ENCODE data around the gene SDK2. TPM values are rescaled to one million over a fixed set of nuclear protein-coding genes. Genes with fewer than 3 reads are reported as not detected.

Gene SDK2
- total RNA-seq, 1 donor from 2014 or later = 11.2 TPM

DNA sequence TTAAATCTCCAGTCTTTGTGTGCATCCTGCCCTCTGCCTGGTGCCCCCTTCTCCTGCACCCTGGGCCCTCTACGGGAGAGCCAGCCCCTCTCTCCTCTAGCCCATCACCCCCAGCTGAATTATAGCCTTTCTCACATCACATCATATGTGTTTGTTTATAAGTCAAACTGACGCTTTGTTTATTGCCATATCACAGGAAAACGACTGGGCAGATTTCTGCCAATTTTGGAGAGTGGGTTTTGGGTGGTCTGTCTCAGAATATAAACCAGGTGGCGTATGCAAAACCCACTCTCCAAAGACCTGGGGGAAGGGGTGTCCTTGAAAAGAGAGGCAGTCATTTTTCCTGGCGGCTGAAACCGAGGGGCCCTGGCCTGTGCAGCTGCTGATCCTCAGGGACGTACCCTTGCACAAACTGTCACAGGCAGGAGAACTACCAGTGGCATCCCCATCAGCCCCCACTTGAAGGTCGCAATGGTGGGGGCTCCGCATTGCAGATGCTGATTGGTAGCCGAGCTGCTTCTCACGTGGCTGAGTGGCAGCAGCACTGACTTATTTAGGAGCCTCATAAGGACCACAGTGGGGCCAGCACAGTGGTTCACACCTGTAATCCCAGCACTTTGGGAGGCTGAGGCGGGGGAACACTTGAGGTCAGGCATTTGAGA, 297.6 kb downstream of the SDK2 start:
- no peak overlapping the region for H3K27ac Mint-ChIP-seq (ENCODE audit: unreplicated experiment)
- Histone ChIP-seq H3K4me2 (ENCODE audit: low read length) (no peak overlapping the region), H3K9ac (ENCODE audit: low read length) (no peak overlapping the region), H3K79me2 (ENCODE audit: insufficient read depth, low read length) (no peaks in the 10 kb centered on the region), H3K4me1 (ENCODE audit: insufficient read depth, low read length) (peaks cover 32% of the 10 kb centered on the region), H3K36me3 (ENCODE audit: insufficient read depth, low read length) (no peaks in the 10 kb centered on the region), H3K27ac (ENCODE audit: low read depth, low read length) (no peak overlapping the region), H4K20me1 (ENCODE audit: insufficient read depth, low read length) (no peaks in the 10 kb centered on the region), H3K27me3 (ENCODE audit: insufficient read depth, low read length) (no peaks in the 10 kb centered on the region), H3K9me3 (ENCODE audit: insufficient read depth, low read depth, low read length) (no peaks in the 10 kb centered on the region), H3K4me3 (ENCODE audit: insufficient read depth, low read depth, low read length) (no peak overlapping the region), H2AFZ (ENCODE audit: low read depth, low read length) (no peak overlapping the region)
- FAIRE-seq (no peak), DNase-seq (ENCODE audit: low read depth) (no peak)
- no peaks in the 10 kb centered on the region for H3K9me3 Mint-ChIP-seq (ENCODE audit: unreplicated experiment)
- H3K27me3 Mint-ChIP-seq (ENCODE audit: low read depth, unreplicated experiment) = peaks cover 1% of the 10 kb centered on the region
- no peaks in the 10 kb centered on the region for H3K36me3 Mint-ChIP-seq (ENCODE audit: low read depth, unreplicated experiment)
- H3K4me3 Mint-ChIP-seq (ENCODE audit: unreplicated experiment) = no peak overlapping the region
- TF ChIP-seq, protein P1, sequence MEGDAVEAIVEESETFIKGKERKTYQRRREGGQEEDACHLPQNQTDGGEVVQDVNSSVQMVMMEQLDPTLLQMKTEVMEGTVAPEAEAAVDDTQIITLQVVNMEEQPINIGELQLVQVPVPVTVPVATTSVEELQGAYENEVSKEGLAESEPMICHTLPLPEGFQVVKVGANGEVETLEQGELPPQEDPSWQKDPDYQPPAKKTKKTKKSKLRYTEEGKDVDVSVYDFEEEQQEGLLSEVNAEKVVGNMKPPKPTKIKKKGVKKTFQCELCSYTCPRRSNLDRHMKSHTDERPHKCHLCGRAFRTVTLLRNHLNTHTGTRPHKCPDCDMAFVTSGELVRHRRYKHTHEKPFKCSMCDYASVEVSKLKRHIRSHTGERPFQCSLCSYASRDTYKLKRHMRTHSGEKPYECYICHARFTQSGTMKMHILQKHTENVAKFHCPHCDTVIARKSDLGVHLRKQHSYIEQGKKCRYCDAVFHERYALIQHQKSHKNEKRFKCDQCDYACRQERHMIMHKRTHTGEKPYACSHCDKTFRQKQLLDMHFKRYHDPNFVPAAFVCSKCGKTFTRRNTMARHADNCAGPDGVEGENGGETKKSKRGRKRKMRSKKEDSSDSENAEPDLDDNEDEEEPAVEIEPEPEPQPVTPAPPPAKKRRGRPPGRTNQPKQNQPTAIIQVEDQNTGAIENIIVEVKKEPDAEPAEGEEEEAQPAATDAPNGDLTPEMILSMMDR (IDR thresholded peaks at IDR 0.05; ENCODE audit: insufficient read depth, low read depth, low read length) = no peak
- no peak for TF ChIP-seq EZH2 (IDR thresholded peaks at IDR 0.05; ENCODE audit: insufficient read depth, low read length)
- peaks cover 28% of the 10 kb centered on the region for H3K4me1 Mint-ChIP-seq (ENCODE audit: low read depth, unreplicated experiment)

DNA sequence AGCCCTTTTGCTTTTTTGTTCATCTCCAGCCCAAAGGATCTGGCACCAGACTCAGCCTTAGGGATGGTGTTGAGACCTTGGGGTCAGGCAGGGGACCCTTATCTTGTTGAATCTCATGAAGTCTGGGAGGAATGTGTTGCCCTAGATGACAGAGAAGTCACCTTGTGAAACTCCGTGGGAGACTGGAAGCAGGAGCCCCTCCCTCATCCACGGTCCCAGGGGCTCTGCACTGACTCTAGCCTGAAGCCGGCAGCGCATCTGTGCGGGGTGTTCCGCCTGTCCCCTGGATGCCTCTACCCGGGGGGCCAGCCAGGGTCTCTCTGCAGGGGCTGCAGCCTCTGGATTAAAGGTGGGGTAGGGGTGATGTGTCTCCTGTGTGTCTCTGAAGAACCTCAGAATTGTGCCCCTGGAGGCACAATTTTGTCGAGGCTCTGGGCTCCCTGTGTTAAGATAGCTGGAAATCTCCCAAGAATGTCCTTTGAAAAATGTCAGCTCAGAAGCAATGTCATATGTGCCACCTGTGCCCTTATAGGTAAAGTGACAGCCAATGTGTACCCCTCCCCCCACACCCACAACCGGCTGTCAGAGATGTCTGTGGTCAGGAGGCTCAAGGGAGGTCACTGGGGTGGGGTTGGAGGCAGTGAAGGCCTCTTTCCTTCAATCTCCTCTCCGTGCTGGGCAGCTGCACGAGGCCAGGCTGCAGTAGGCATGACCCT, 300.3 kb downstream of the SDK2 start:
- FAIRE-seq = no peak
- peak overlapping the region; percentile 78 for H2AFZ ChIP-seq (ENCODE audit: low read depth, low read length)
- H3K4me3 Mint-ChIP-seq (ENCODE audit: unreplicated experiment) = no peak overlapping the region

More for the DNA sequence above, 300.3 kb downstream of the SDK2 start:
- Histone ChIP-seq H3K4me2 (ENCODE audit: low read length) (peak overlapping the region; percentile 82), H3K27ac (ENCODE audit: low read depth, low read length) (peak overlapping the region; percentile 81), H3K9ac (ENCODE audit: low read length) (peak overlapping the region; percentile 75), H3K27me3 (ENCODE audit: insufficient read depth, low read length) (no peaks in the 10 kb centered on the region), H3K9me3 (ENCODE audit: insufficient read depth, low read depth, low read length) (no peaks in the 10 kb centered on the region), H3K4me3 (ENCODE audit: insufficient read depth, low read depth, low read length) (no peak overlapping the region), H3K36me3 (ENCODE audit: insufficient read depth, low read length) (no peaks in the 10 kb centered on the region), H3K4me1 (ENCODE audit: insufficient read depth, low read length) (peaks cover 45% of the 10 kb centered on the region), H4K20me1 (ENCODE audit: insufficient read depth, low read length) (no peaks in the 10 kb centered on the region), H3K79me2 (ENCODE audit: insufficient read depth, low read length) (no peaks in the 10 kb centered on the region)
- peak overlapping the region; percentile 85 for H3K27ac Mint-ChIP-seq (ENCODE audit: unreplicated experiment)
- no peak for DNase-seq (ENCODE audit: low read depth)
- no peaks in the 10 kb centered on the region for H3K27me3 Mint-ChIP-seq (ENCODE audit: low read depth, unreplicated experiment)
- H3K36me3 Mint-ChIP-seq (ENCODE audit: low read depth, unreplicated experiment) = no peaks in the 10 kb centered on the region
- H3K4me1 Mint-ChIP-seq (ENCODE audit: low read depth, unreplicated experiment) = peaks cover 31% of the 10 kb centered on the region
- TF ChIP-seq, protein P1 (IDR thresholded peaks at IDR 0.05; ENCODE audit: insufficient read depth, low read depth, low read length) = no peak
- no peak for TF ChIP-seq EZH2 (IDR thresholded peaks at IDR 0.05; ENCODE audit: insufficient read depth, low read length)
- no peaks in the 10 kb centered on the region for H3K9me3 Mint-ChIP-seq (ENCODE audit: unreplicated experiment)
